Astrocyte (in vitro differentiated cells and primary cell): ENCODE data around the gene SDR42E2. TPM values are rescaled to one million over a fixed set of nuclear protein-coding genes. Genes with fewer than 3 reads are reported as not detected.

Source experiments
- DNase-seq: peaks from one replicate; pipeline ENCODE4 v3.0.0-alpha.2; 2010; ENCODE audit warnings: low read depth
- FAIRE-seq: peaks from 2 replicates; lab custom pipeline; 2011; peaks lifted over from hg19 to GRCh38; lab: Jason Lieb, UNC
- H2AFZ ChIP-seq: 2 replicates; pipeline ENCODE4 v1.6.0; 2012; ENCODE audit warnings: low read depth, low read length, inconsistent platforms
- H3K27ac ChIP-seq: 2 replicates; pipeline ENCODE4 v1.5.1; 2011; ENCODE audit warnings: low read depth, low read length, inconsistent platforms
- H3K27me3 ChIP-seq: 2 replicates; pipeline ENCODE4 v1.6.0; 2011; ENCODE audit warnings: low read length, inconsistent platforms; ENCODE audit not compliant: insufficient read depth
- H3K36me3 ChIP-seq: 2 replicates; pipeline ENCODE4 v1.5.1; 2011; ENCODE audit warnings: low read length, inconsistent platforms; ENCODE audit not compliant: insufficient read depth
- H3K4me1 ChIP-seq: 2 replicates; pipeline ENCODE4 v1.5.1; 2011; ENCODE audit warnings: low read length, inconsistent platforms; ENCODE audit not compliant: insufficient read depth
- H3K4me2 ChIP-seq: 2 replicates; pipeline ENCODE4 v1.6.0; 2012; ENCODE audit warnings: low read length, inconsistent platforms
- H3K4me3 ChIP-seq: 2 replicates; pipeline ENCODE4 v1.5.1; 2011; ENCODE audit warnings: low read depth, mild to moderate bottlenecking, low read length, inconsistent platforms; ENCODE audit not compliant: insufficient read depth
- H3K79me2 ChIP-seq: 2 replicates; pipeline ENCODE4 v1.6.0; 2012; ENCODE audit warnings: mild to moderate bottlenecking, low read length, inconsistent platforms; ENCODE audit not compliant: insufficient read depth
- H3K9ac ChIP-seq: 2 replicates; pipeline ENCODE4 v1.6.0; 2012; ENCODE audit warnings: mild to moderate bottlenecking, low read length, inconsistent platforms
- H3K9me3 ChIP-seq: 2 replicates; pipeline ENCODE4 v1.5.1; 2012; ENCODE audit warnings: low read depth, mild to moderate bottlenecking, low read length, inconsistent platforms; ENCODE audit not compliant: insufficient read depth
- H4K20me1 ChIP-seq: 2 replicates; pipeline ENCODE4 v1.6.0; 2012; ENCODE audit warnings: low read length, inconsistent platforms; ENCODE audit not compliant: insufficient read depth
- H3K27ac Mint-ChIP-seq: one replicate; pipeline ENCODE4 v1.8.0; 2021; ENCODE audit warnings: mild to moderate bottlenecking, mixed read lengths; ENCODE audit not compliant: unreplicated experiment
- H3K27me3 Mint-ChIP-seq: one replicate; pipeline ENCODE4 v1.8.0; 2021; ENCODE audit warnings: low read depth, mixed read lengths; ENCODE audit not compliant: unreplicated experiment
- H3K36me3 Mint-ChIP-seq: one replicate; pipeline ENCODE4 v1.8.0; 2021; ENCODE audit warnings: low read depth, mixed read lengths; ENCODE audit not compliant: unreplicated experiment
- H3K4me1 Mint-ChIP-seq: one replicate; pipeline ENCODE4 v1.8.0; 2021; ENCODE audit warnings: low read depth, mixed read lengths; ENCODE audit not compliant: unreplicated experiment
- H3K4me3 Mint-ChIP-seq: one replicate; pipeline ENCODE4 v1.8.0; 2021; ENCODE audit warnings: mild to moderate bottlenecking, moderate library complexity, mixed read lengths; ENCODE audit not compliant: unreplicated experiment
- H3K9me3 Mint-ChIP-seq: one replicate; pipeline ENCODE4 v1.8.0; 2021; ENCODE audit warnings: mild to moderate bottlenecking, mixed read lengths; ENCODE audit not compliant: unreplicated experiment
- CTCF ChIP-seq: IDR thresholded peaks from 2 replicates; pipeline ENCODE4 v1.5.1; 2011; ENCODE audit warnings: low read depth, mild to moderate bottlenecking, inconsistent platforms, low read length, moderate library complexity; ENCODE audit not compliant: insufficient read depth
- EZH2 ChIP-seq: IDR thresholded peaks from 2 replicates; pipeline ENCODE4 v1.6.1; 2012; ENCODE audit warnings: mild to moderate bottlenecking, low read length, inconsistent platforms; ENCODE audit not compliant: insufficient read depth
- total RNA-seq: library from RNA; stranded (reverse); gene quantifications from 2 replicates; pipeline ENCODE4 v1.2.1, GENCODE V29; 2021

The SDR42E2 gene
- total RNA-seq, 1 donor from 2014 or later, result not detected

- peaks cover 26% of the 10 kb centered on the region for H3K27me3 Mint-ChIP-seq
- no peaks in the 10 kb centered on the region for H3K9me3 Mint-ChIP-seq
These were observed 22.3 kb downstream of the SDR42E2 start for GRCh38 chr16:22184615-22184968.

GRCh38 chr16:22186517-22186916 lies 24.2 kb downstream of the SDR42E2 start:
- H4K20me1 ChIP-seq, result no peaks in the 10 kb centered on the region
- no peak for FAIRE-seq
- no peak overlapping the region for H3K4me3 ChIP-seq
- no peak overlapping the region for H3K4me3 Mint-ChIP-seq
- H3K79me2 ChIP-seq, result no peaks in the 10 kb centered on the region
- no peaks in the 10 kb centered on the region for H3K9me3 ChIP-seq
- no peaks in the 10 kb centered on the region for H3K9me3 Mint-ChIP-seq
- no peaks in the 10 kb centered on the region for H3K27me3 ChIP-seq
- no peak overlapping the region for H3K27ac ChIP-seq
- no peak for TF ChIP-seq EZH2
- peak; percentile 11 for TF ChIP-seq CTCF
- DNase-seq, result no peak
- H3K27ac Mint-ChIP-seq, result no peak overlapping the region
- no peak overlapping the region for H3K9ac ChIP-seq
- H3K27me3 Mint-ChIP-seq, result peaks cover 10% of the 10 kb centered on the region
- H2AFZ ChIP-seq, result no peak overlapping the region
- H3K4me2 ChIP-seq, result no peak overlapping the region
- H3K36me3 ChIP-seq, result no peaks in the 10 kb centered on the region
- peaks cover 3% of the 10 kb centered on the region for H3K4me1 Mint-ChIP-seq
- H3K4me1 ChIP-seq, result peaks cover 11% of the 10 kb centered on the region
- H3K36me3 Mint-ChIP-seq, result no peaks in the 10 kb centered on the region

More at GRCh38 chr16:22184615-22184968, 22.3 kb downstream of the SDR42E2 start:
- no peak overlapping the region for H3K27ac Mint-ChIP-seq
- H3K36me3 Mint-ChIP-seq, result no peaks in the 10 kb centered on the region
- H3K9me3 ChIP-seq, result no peaks in the 10 kb centered on the region
- peaks cover 4% of the 10 kb centered on the region for H3K4me1 ChIP-seq
- H3K4me2 ChIP-seq, result no peak overlapping the region
- TF ChIP-seq CTCF (no peak), EZH2 (no peak)
- no peak overlapping the region for H3K9ac ChIP-seq
- H3K4me3 ChIP-seq, result no peak overlapping the region
- no peak overlapping the region for H3K4me3 Mint-ChIP-seq
- H4K20me1 ChIP-seq, result no peaks in the 10 kb centered on the region
- peaks cover under 1% of the 10 kb centered on the region for H3K4me1 Mint-ChIP-seq
- no peak overlapping the region for H3K27ac ChIP-seq
- no peaks in the 10 kb centered on the region for H3K27me3 ChIP-seq
- no peaks in the 10 kb centered on the region for H3K79me2 ChIP-seq
- no peak for FAIRE-seq
- no peak for DNase-seq
- no peaks in the 10 kb centered on the region for H3K36me3 ChIP-seq
- no peak overlapping the region for H2AFZ ChIP-seq

GRCh38 chr16:22188267-22188594 lies 25.9 kb downstream of the SDR42E2 start:
- no peak overlapping the region for H3K4me2 ChIP-seq

More at GRCh38 chr16:22188267-22188594, 25.9 kb downstream of the SDR42E2 start:
- Mint-ChIP-seq H3K27ac (no peak overlapping the region), H3K4me1 (peaks cover 7% of the 10 kb centered on the region), H3K36me3 (no peaks in the 10 kb centered on the region), H3K27me3 (peaks cover 3% of the 10 kb centered on the region), H3K9me3 (no peaks in the 10 kb centered on the region), H3K4me3 (peak overlapping the region; percentile 66)
- Histone ChIP-seq H4K20me1 (no peaks in the 10 kb centered on the region), H3K9ac (no peak overlapping the region), H2AFZ (no peak overlapping the region), H3K27me3 (no peaks in the 10 kb centered on the region), H3K79me2 (no peaks in the 10 kb centered on the region), H3K36me3 (no peaks in the 10 kb centered on the region), H3K4me3 (no peak overlapping the region), H3K4me1 (peaks cover 25% of the 10 kb centered on the region), H3K9me3 (no peaks in the 10 kb centered on the region), H3K27ac (no peak overlapping the region)
- TF ChIP-seq CTCF (no peak), EZH2 (no peak)
- DNase-seq (no peak), FAIRE-seq (no peak)
